Measurements from ENCODE around the gene SCARF2. TPM values are rescaled to one million over a fixed set of nuclear protein-coding genes. Genes with fewer than 3 reads are reported as not detected.
"Not testable (repeated sequence)": the region's sequence is repeated elsewhere in the genome, so short reads cannot be mapped to it uniquely, and the experiment has no call there.

Gene SCARF2
- total and polyA plus RNA-seq, 8 donors: 0.89 to 42.9 (median 3.9) TPM

GRCh38 chr22:20384171-20384570, 53.5 kb downstream of the SCARF2 start:
- H3K27ac ChIP-seq: no peak overlapping the region
- intact Hi-C loops (cut with DNase I; ENCODE audit: low total_unique reads): no loop called here
- TF ChIP-seq POLR2A (IDR thresholded peaks at IDR 0.05) (no peak), EP300 (IDR thresholded peaks at IDR 0.05) (no peak), CTCF (IDR thresholded peaks at IDR 0.05) (no peak), POLR2AphosphoS5 (IDR thresholded peaks at IDR 0.05) (no peak)
- peaks cover 0 to 21% (median 17%) of the 10 kb centered on the region in 3 donors for H3K27me3 ChIP-seq
- WGBS, 5 donors: 71 to 95% (median 89%) methylated on average over 2 of the region's 2 CpGs
- H3K4me3 ChIP-seq: no peak overlapping the region
- no peak for DNase-seq
- H3K4me1 ChIP-seq: no peaks in the 10 kb centered on the region
- H3K36me3 ChIP-seq: no peaks in the 10 kb centered on the region
- no peaks in the 10 kb centered on the region for H3K9me3 ChIP-seq

- Histone ChIP-seq H3K4me1 (no peaks in the 10 kb centered on the region), H3K27ac (no peak overlapping the region), H3K27me3 (peaks cover 0 to 21% (median 17%) of the 10 kb centered on the region in 3 donors), H3K4me3 (no peak overlapping the region), H3K36me3 (no peaks in the 10 kb centered on the region), H3K9me3 (no peaks in the 10 kb centered on the region)
- intact Hi-C loops (cut with DNase I; ENCODE audit: low total_unique reads): no loop called here
- DNase-seq: no peak
- no peak for TF ChIP-seq POLR2A (IDR thresholded peaks at IDR 0.05)
- no peak for TF ChIP-seq CTCF (IDR thresholded peaks at IDR 0.05)
- TF ChIP-seq EP300 (IDR thresholded peaks at IDR 0.05): no peak
- no peak for TF ChIP-seq POLR2AphosphoS5 (IDR thresholded peaks at IDR 0.05)
- 85 to 93% (median 87%) methylated on average over 9 of the region's 9 CpGs for WGBS, 5 donors
Measured at GRCh38 chr22:20383538-20383937, 54.1 kb downstream of the SCARF2 start.

GRCh38 chr22:20380486-20380885, 57.1 kb downstream of the SCARF2 start:
- 15 to 45% (median 18%) methylated on average over 1 of the region's 1 CpG for WGBS, 5 donors
- Histone ChIP-seq H3K4me3 (no peak overlapping the region), H3K9me3 (no peaks in the 10 kb centered on the region), H3K27me3 (peaks cover 0 to 21% (median 12%) of the 10 kb centered on the region in 3 donors), H3K27ac (no peak overlapping the region), H3K4me1 (no peaks in the 10 kb centered on the region), H3K36me3 (no peaks in the 10 kb centered on the region)
- intact Hi-C loops (cut with DNase I; ENCODE audit: low total_unique reads): no loop called here
- no peak for TF ChIP-seq POLR2AphosphoS5 (IDR thresholded peaks at IDR 0.05)
- no peak for TF ChIP-seq POLR2A (IDR thresholded peaks at IDR 0.05)
- no peak for TF ChIP-seq EP300 (IDR thresholded peaks at IDR 0.05)
- no peak for TF ChIP-seq CTCF (IDR thresholded peaks at IDR 0.05)
- DNase-seq: no peak

GRCh38 chr22:20378684-20379083, 58.9 kb downstream of the SCARF2 start:
- H3K27ac ChIP-seq; DNase-seq; H3K27me3 ChIP-seq; H3K4me3 ChIP-seq; H3K4me1 ChIP-seq; H3K9me3 ChIP-seq; H3K36me3 ChIP-seq; intact Hi-C loops (cut with DNase I; ENCODE audit: low total_unique reads): not testable (repeated sequence)
- 82 to 95% (median 91%) methylated on average over 5 of the region's 5 CpGs for WGBS, 5 donors

- Histone ChIP-seq H3K4me3 (no peak overlapping the region), H3K9me3 (no peaks in the 10 kb centered on the region), H3K27me3 (no peaks in the 10 kb centered on the region), H3K4me1 (no peaks in the 10 kb centered on the region), H3K27ac (no peak overlapping the region), H3K36me3 (no peaks in the 10 kb centered on the region)
- TF ChIP-seq CTCF (IDR thresholded peaks at IDR 0.05) (no peak), POLR2AphosphoS5 (IDR thresholded peaks at IDR 0.05) (no peak), EP300 (IDR thresholded peaks at IDR 0.05) (no peak), POLR2A (IDR thresholded peaks at IDR 0.05) (no peak)
- DNase-seq: no peak
- intact Hi-C loops (cut with DNase I; ENCODE audit: low total_unique reads): no loop called here
- WGBS, 5 donors: 88 to 92% (median 90%) methylated on average over 4 of the region's 4 CpGs
Measured at GRCh38 chr22:20378110-20378509, 59.5 kb downstream of the SCARF2 start.

GRCh38 chr22:20376983-20377382, 60.6 kb downstream of the SCARF2 start:
- H3K27ac ChIP-seq; H3K9me3 ChIP-seq; intact Hi-C loops (cut with DNase I; ENCODE audit: low total_unique reads); H3K4me3 ChIP-seq; H3K36me3 ChIP-seq; DNase-seq; H3K4me1 ChIP-seq; H3K27me3 ChIP-seq: not testable (repeated sequence)
- 92 to 97% (median 97%) methylated on average over 11 of the region's 11 CpGs for WGBS, 5 donors

- H3K4me3 ChIP-seq; H3K27ac ChIP-seq; intact Hi-C loops (cut with DNase I; ENCODE audit: low total_unique reads); DNase-seq; H3K4me1 ChIP-seq; H3K27me3 ChIP-seq; H3K36me3 ChIP-seq; H3K9me3 ChIP-seq: not testable (repeated sequence)
- 92 to 96% (median 96%) methylated on average over 8 of the region's 8 CpGs for WGBS, 5 donors
Measured at GRCh38 chr22:20376281-20376680, 61.3 kb downstream of the SCARF2 start.

Measured in stomach (tissue), 9 donors.